K562 (cell line): Measurements from ENCODE around the gene ABHD17B. TPM values are rescaled to one million over a fixed set of nuclear protein-coding genes. Genes with fewer than 3 reads are reported as not detected.

Experiments used
- ATAC-seq: fragments of 200-7000 bp; cut with Tn5 transposase; 3 replicates; pipeline ENCODE4 v1.9.1; 2020; ENCODE audit warnings: moderate library complexity
- BruUV-seq: library from RNA; stranded (reverse); fragments of 400-500 nt; replicated peaks from 2 replicates; lab custom pipeline; 2021; lab: Mats Ljungman, UMichigan
- CTCF ChIA-PET: fragments of 300-600 bp; formaldehyde crosslinking; extraction: SDS; loops from one replicate; lab custom pipeline; 2021; ENCODE audit warnings: low intra/inter-chr PET ratio; lab: Yijun Ruan, JAX
- POLR2A ChIA-PET: fragments of 300-600, 350-650 bp; sonication (Branson Sonifier 250); formaldehyde crosslinking; extraction: SDS; loops from one replicate; lab custom pipeline; 2021; ENCODE audit warnings: antibody characterized with exemption, inconsistent platforms; lab: Yijun Ruan, JAX
- DNase-seq, 4 experiments: peaks; one replicate each; pipeline versions ENCODE4 v3.0.0 to v3.0.0-alpha.2; 2011 to 2018; ENCODE audit warnings: low spot score in 3 of 4, mixed read lengths in 3 of 4; ENCODE audit errors: extremely low read depth in 1 of 4
- FAIRE-seq: peaks from 2 replicates; lab custom pipeline; 2011; peaks lifted over from hg19 to GRCh38; lab: Jason Lieb, UNC
- H2AFZ ChIP-seq: 2 replicates; pipeline ENCODE4 v1.6.0; 2011; ENCODE audit warnings: low read depth, low read length, control low read depth, inconsistent platforms
- H3K27ac ChIP-seq: fragments of 200-600 bp; 3 replicates; pipeline ENCODE4 v1.8.0; 2011; ENCODE audit warnings: low read depth, mild to moderate bottlenecking, control low read depth, inconsistent platforms, low read length, moderate library complexity, mixed read lengths; ENCODE audit errors: extremely low read depth
- H3K27me3 ChIP-seq, 2 experiments: fragments of 300-600 bp in 1 of 2; 2 replicates in 1 of 2; 3 replicates in 1 of 2; pipeline versions ENCODE4 v1.6.0 to v1.8.0; 2011; ENCODE audit warnings: inconsistent platforms in 2 of 2, low read length in 2 of 2, mild to moderate bottlenecking in 1 of 2, mixed read lengths in 1 of 2, moderate library complexity in 1 of 2; ENCODE audit not compliant: control insufficient read depth in 2 of 2, insufficient read depth in 2 of 2
- H3K36me3 ChIP-seq: fragments of 300-600 bp; 3 replicates; pipeline ENCODE4 v1.8.0; 2011; ENCODE audit warnings: mild to moderate bottlenecking, low read length, inconsistent platforms; ENCODE audit not compliant: control insufficient read depth, insufficient read depth
- H3K4me1 ChIP-seq, 2 experiments: fragments of 200-600 bp in 1 of 2; replicated peaks in 1 of 2; 2 replicates in 1 of 2; 3 replicates in 1 of 2; pipeline versions ENCODE4 v1.5.1 to v1.8.0; 2011; ENCODE audit warnings: inconsistent platforms in 2 of 2, low read length in 2 of 2, mild to moderate bottlenecking in 1 of 2, mixed read lengths in 1 of 2, moderate library complexity in 1 of 2; ENCODE audit not compliant: control insufficient read depth in 2 of 2, insufficient read depth in 2 of 2
- H3K4me2 ChIP-seq: 2 replicates; pipeline ENCODE4 v1.6.1; 2011; ENCODE audit warnings: low read length, control low read depth, inconsistent platforms, mixed read lengths; ENCODE audit not compliant: insufficient read depth
- H3K4me3 ChIP-seq: fragments of 200-600 bp; sonication (generic), shearing (Covaris generic); 2 replicates; pipeline ENCODE4 v1.5.1; 2016; ENCODE audit warnings: control low read depth, inconsistent platforms
- H3K79me2 ChIP-seq: fragments of 200-600 bp; 3 replicates; pipeline ENCODE4 v1.8.0; 2011; ENCODE audit warnings: low read length, inconsistent platforms; ENCODE audit not compliant: control insufficient read depth, insufficient read depth
- H3K9ac ChIP-seq, 2 experiments: 2 replicates each; pipeline versions ENCODE4 v1.6.0 to v1.6.1; 2011; ENCODE audit warnings: low read depth in 2 of 2, low read length in 2 of 2, control low read depth in 1 of 2, inconsistent platforms in 1 of 2, mild to moderate bottlenecking in 1 of 2, mixed read lengths in 1 of 2; ENCODE audit not compliant: insufficient read depth in 1 of 2
- H3K9me1 ChIP-seq: one replicate; pipeline ENCODE4 v1.6.0; 2011; ENCODE audit warnings: inconsistent platforms, mild to moderate bottlenecking, low read length, moderate library complexity; ENCODE audit not compliant: control insufficient read depth, insufficient read depth
- H3K9me3 ChIP-seq: replicated peaks from 2 replicates; pipeline ENCODE4 v1.5.1; 2011; ENCODE audit warnings: low read depth, low read length, inconsistent platforms; ENCODE audit not compliant: control insufficient read depth, insufficient read depth
- H4K20me1 ChIP-seq: replicated peaks from 2 replicates; pipeline ENCODE4 v1.6.1; 2011; ENCODE audit warnings: low read length, inconsistent platforms, mixed read lengths; ENCODE audit not compliant: control insufficient read depth, insufficient read depth
- CBX3 ChIP-seq, 2 experiments: IDR thresholded peaks; 1 replicate in 1 of 2; 2 replicates in 1 of 2; pipeline ENCODE4 v1.6.1; 2012; ENCODE audit warnings: inconsistent platforms in 2 of 2, low read length in 2 of 2, borderline replicate concordance in 1 of 2, control low read depth in 1 of 2
- CBX5 ChIP-seq: IDR thresholded peaks from 2 replicates; pipeline ENCODE4 v1.6.1; 2014; ENCODE audit warnings: low read depth, borderline replicate concordance
- DIDO1 ChIP-seq: fragments of 450-650 bp; IDR thresholded peaks from 2 replicates; pipeline ENCODE4 v1.6.1; 2016; ENCODE audit warnings: low read depth, missing biosample characterization, missing genetic modification characterization
- TRIM24 ChIP-seq, 2 experiments: fragments of 450-650 bp; IDR thresholded peaks; 2 replicates each; pipeline ENCODE4 v1.6.1; 2016
- TRIM28 ChIP-seq: fragments of 450-650 bp; IDR thresholded peaks from 2 replicates; pipeline ENCODE4 v1.6.1; 2017
- ZBED1 ChIP-seq: IDR thresholded peaks from 2 replicates; pipeline ENCODE4 v1.6.1; 2014
- ZNF280A ChIP-seq: fragments of 450-650 bp; IDR thresholded peaks from 2 replicates; pipeline ENCODE4 v1.6.1; 2018; ENCODE audit warnings: mild to moderate bottlenecking, low read depth; ENCODE audit not compliant: partially characterized antibody
- WGBS: fragments of 100-300 bp; shearing (Covaris generic); methylation state at CpG from one replicate; pipeline ENCODE4 v1.1.6; 2016; ENCODE audit warnings: low coverage, mixed read lengths; ENCODE audit not compliant: insufficient coverage; ENCODE audit errors: missing lambda C conversion rate; 5-methylcytosine and 5-hydroxymethylcytosine counted together
- in situ Hi-C: fragments of 300-500 bp; cut with MboI; formaldehyde crosslinking; loops from 4 replicates; pipeline ENCODE4 v1.15.0; 2018; ENCODE audit warnings: inconsistent platforms, mixed read lengths
- intact Hi-C: fragments of 100-400 bp; cut with micrococcal nuclease; formaldehyde crosslinking; loops from 2 replicates; pipeline ENCODE4 v1.14.2; 2022
- polyA plus RNA-seq, 8 experiments: library from polyadenylated mRNA; depleted of rRNA in 4 of 8; stranded (reverse) in 5 of 8; unstranded in 3 of 8; fragments of >200 nt; fragmentation: Nextera tagmentation in 2 of 8; fragmentation: Illumina TruSeq in 1 of 8; extraction: Ambion mirVana in 2 of 8; extraction: Trizol in 1 of 8; gene quantifications; 2 replicates each; pipeline versions ENCODE4 v1.2.1 to v1.2.3, GENCODE V29; 2011 to 2014; ENCODE audit warnings: inconsistent platforms in 1 of 8, missing spikeins in 1 of 8
- total RNA-seq, 7 experiments: library from RNA; depleted of rRNA in 6 of 7; stranded (reverse); fragments of >200 nt in 6 of 7; fragmentation: Illumina TruSeq in 2 of 7; extraction: Trizol in 2 of 7; gene quantifications; 2 replicates each; pipeline versions ENCODE4 v1.2.1 to v1.2.3, GENCODE V29; 2011 to 2021; ENCODE audit warnings: low replicate concordance in 1 of 7

Gene ABHD17B
- total and polyA plus RNA-seq, 9 of the 15 experiments (the other 6 are each of a cell fraction or from before 2014, with no cell fraction given): 1.9 to 13.4 (median 10.1) TPM

- in situ Hi-C loops: no loop called here
Observed at GRCh38 chr9:71859939-71860338, 51.1 kb downstream of the ABHD17B start.

More at GRCh38 chr9:71859939-71860338, 51.1 kb downstream of the ABHD17B start:
- intact Hi-C loops: no loop called here
- BruUV-seq: no TSS peak
- FAIRE-seq (no peak), ATAC-seq (no peak), DNase-seq (no peak)
- CTCF ChIA-PET: no interaction called here
- H4K20me1 ChIP-seq: no peaks in the 10 kb centered on the region
- no peaks in the 10 kb centered on the region for H3K9me1 ChIP-seq
- no peaks in the 10 kb centered on the region; the same call in 1 of the 2 replicates for H3K9me3 ChIP-seq
- no peaks in the 10 kb centered on the region for H3K27me3 ChIP-seq
- no peak overlapping the region for H3K9ac ChIP-seq
- H2AFZ ChIP-seq: no peak overlapping the region
- H3K4me2 ChIP-seq: no peak overlapping the region
- TF ChIP-seq DIDO1 (tag): no peak
- TF ChIP-seq TRIM28: peak; percentile 96
- TF ChIP-seq CBX5: peak; percentile 88
- TF ChIP-seq CBX3 (IDR thresholded peaks at IDR 0.05; ENCODE audit: borderline replicate concordance in 1 of 2, low read length in 2 of 2): peak in 1 of 2 experiments; percentile 96; a peak in 2 of 3 replicates
- peak; percentile 63 for TF ChIP-seq ZNF280A
- peak in 1 of 2 experiments; percentile 58; a peak in 1 of 4 replicates for TF ChIP-seq TRIM24 (IDR thresholded peaks at IDR 0.05)
- no peak for TF ChIP-seq ZBED1
- no peaks in the 10 kb centered on the region for H3K36me3 ChIP-seq
- WGBS: 83% methylated on average over 3 of the region's 3 CpGs
- no peak overlapping the region for H3K4me3 ChIP-seq
- H3K4me1 ChIP-seq: no peaks in the 10 kb centered on the region
- no peaks in the 10 kb centered on the region for H3K79me2 ChIP-seq
- POLR2A ChIA-PET: no interaction called here
- H3K27ac ChIP-seq: no peak overlapping the region
